ENCODE data around the gene OSBP2.

The OSBP2 gene

GRCh38 chr22:30903876-30904460, 209.3 kb downstream of the OSBP2 start:
- no peak for DNase-seq (ENCODE audit: low spot score)

GRCh38 chr22:30905696-30906341, 211.1 kb downstream of the OSBP2 start:
- DNase-seq (ENCODE audit: low spot score), result no peak

- no peak for DNase-seq (ENCODE audit: low spot score)
Measured at GRCh38 chr22:30906411-30906810, 211.7 kb downstream of the OSBP2 start.

GRCh38 chr22:30906946-30907345, 212.3 kb downstream of the OSBP2 start:
- DNase-seq (ENCODE audit: low spot score), result no peak

GRCh38 chr22:30908051-30908461, 213.4 kb downstream of the OSBP2 start:
- DNase-seq (ENCODE audit: low spot score), result no peak

GRCh38 chr22:30909306-30909705, 214.6 kb downstream of the OSBP2 start:
- DNase-seq (ENCODE audit: low spot score), result no peak

GRCh38 chr22:30910358-30910757, 215.7 kb downstream of the OSBP2 start:
- no peak for DNase-seq (ENCODE audit: low spot score)

- no peak for DNase-seq (ENCODE audit: low spot score)
Measured at GRCh38 chr22:30918761-30919160, 224.1 kb downstream of the OSBP2 start.

- DNase-seq (ENCODE audit: low spot score), result no peak
Measured at GRCh38 chr22:30919973-30920372, 225.3 kb downstream of the OSBP2 start.

GRCh38 chr22:30920407-30920806, 225.7 kb downstream of the OSBP2 start:
- DNase-seq (ENCODE audit: low spot score), result peak; percentile 85

- DNase-seq (ENCODE audit: low spot score), result no peak
Measured at GRCh38 chr22:30921108-30921507, 226.4 kb downstream of the OSBP2 start.

GRCh38 chr22:30922151-30922611, 227.5 kb downstream of the OSBP2 start:
- DNase-seq (ENCODE audit: low spot score), result peak; percentile 86

- no peak for DNase-seq (ENCODE audit: low spot score)
Measured at GRCh38 chr22:30923168-30923900, 228.7 kb downstream of the OSBP2 start.

- no peak for DNase-seq (ENCODE audit: low spot score)
Measured at GRCh38 chr22:30925667-30926066, 231.0 kb downstream of the OSBP2 start.

GRCh38 chr22:30926706-30927105, 232.0 kb downstream of the OSBP2 start:
- no peak for DNase-seq (ENCODE audit: low spot score)

- no peak for DNase-seq (ENCODE audit: low spot score)
Measured at GRCh38 chr22:30927806-30928205, 233.1 kb downstream of the OSBP2 start.

GRCh38 chr22:30928401-30928800, 233.7 kb downstream of the OSBP2 start:
- DNase-seq (ENCODE audit: low spot score), result no peak

- no peak for DNase-seq (ENCODE audit: low spot score)
Measured at GRCh38 chr22:30930228-30930627, 235.6 kb downstream of the OSBP2 start.

GRCh38 chr22:30931541-30932300, 237.0 kb downstream of the OSBP2 start:
- DNase-seq (ENCODE audit: low spot score), result no peak

GRCh38 chr22:30932661-30933060, 238.0 kb downstream of the OSBP2 start:
- no peak for DNase-seq (ENCODE audit: low spot score)

GRCh38 chr22:30933457-30933856, 238.8 kb downstream of the OSBP2 start:
- DNase-seq (ENCODE audit: low spot score), result no peak

GRCh38 chr22:30934053-30934452, 239.4 kb downstream of the OSBP2 start:
- no peak for DNase-seq (ENCODE audit: low spot score)
